Gastrocnemius medialis (tissue), 4 donors: Measurements from ENCODE around the gene PHF1. TPM values are rescaled to one million over a fixed set of nuclear protein-coding genes. Genes with fewer than 3 reads are reported as not detected.

Source experiments
- ATAC-seq, 2 donors: fragments of 150-250 bp; one replicate each; pipeline ENCODE4 v1.9.1; 2016
- DNase-seq, 2 donors: peaks; one replicate each; pipeline ENCODE4 v3.0.0-alpha.2; 2019
- H3K27ac ChIP-seq, 4 donors: fragments of 200-600 bp; sonication (generic); 1 replicate in 1 of 4; 2 replicates in 3 of 4; pipeline ENCODE4 v1.5.1; 2016 to 2018; ENCODE audit warnings: mild to moderate bottlenecking in 2 of 4, moderate library complexity in 1 of 4
- H3K27me3 ChIP-seq, 3 donors: fragments of 200-600 bp; sonication (generic) in 2 of 3; 1 replicate in 1 of 3; 2 replicates in 2 of 3; pipeline versions ENCODE4 v1.5.1 to v1.6.0; 2016 to 2019; ENCODE audit warnings: mild to moderate bottlenecking in 1 of 3, moderate library complexity in 1 of 3
- H3K36me3 ChIP-seq, 2 donors: fragments of 200-600 bp; sonication (generic) in 1 of 2; one replicate each; pipeline ENCODE4 v1.5.1; 2017 to 2018
- H3K4me1 ChIP-seq, 2 donors: fragments of 200-600 bp; sonication (generic) in 1 of 2; one replicate each; pipeline ENCODE4 v1.5.1; 2016 to 2017; ENCODE audit warnings: mild to moderate bottlenecking in 2 of 2
- H3K4me3 ChIP-seq, 4 donors: fragments of 200-600 bp; sonication (generic) in 3 of 4; 1 replicate in 1 of 4; 2 replicates in 3 of 4; pipeline ENCODE4 v1.5.1; 2016 to 2019; ENCODE audit warnings: mild to moderate bottlenecking in 2 of 4
- H3K9me3 ChIP-seq, 3 donors: fragments of 200-600 bp; sonication (generic) in 2 of 3; 1 replicate in 1 of 3; 2 replicates in 2 of 3; pipeline ENCODE4 v1.5.1; 2016 to 2019
- CTCF ChIP-seq, 5 experiments: fragments of 450-650 bp in 3 of 5; fragments of 200-600 bp in 2 of 5; sonication (generic) in 2 of 5; IDR thresholded peaks in 4 of 5; conservative IDR thresholded peaks in 1 of 5; 1 replicate in 4 of 5; 2 replicates in 1 of 5; pipeline ENCODE4 v1.5.1; 2016 to 2019; ENCODE audit warnings: antibody characterized with exemption in 5 of 5, mild to moderate bottlenecking in 3 of 5, moderate library complexity in 3 of 5
- POLR2A ChIP-seq, 2 donors: fragments of 450-650 bp; IDR thresholded peaks; one replicate each; pipeline ENCODE4 v1.6.1; 2017; ENCODE audit warnings: antibody characterized with exemption in 2 of 2, mild to moderate bottlenecking in 2 of 2, moderate library complexity in 2 of 2
- in situ Hi-C, 4 donors: fragments of 200-750 bp; cut with MboI; loops; one replicate each; pipeline versions ENCODE4 v1.15.0 to v1.8.0; 2017; ENCODE audit warnings: low sequenced_read_pairs in 4 of 4
- intact Hi-C: fragments of 100-400 bp; cut with DNase I; formaldehyde crosslinking; loops from one replicate; pipeline ENCODE4 v1.15.1; 2023; ENCODE audit warnings: low total_unique reads
- total RNA-seq, 4 donors: library from RNA; depleted of rRNA; stranded (reverse); fragments of >200 nt; gene quantifications; one replicate each; pipeline versions ENCODE4 v1.1.0 to v1.2.3, GENCODE V29; 2016

PHF1 gene
- total RNA-seq, 4 donors from 2014 or later, result 53.5 to 65.8 (median 62.9) TPM

- intact Hi-C loops, result no loop called here
- H3K4me1 ChIP-seq, result peaks cover 20 to 27% of the 10 kb centered on the region in 2 donors
Measured at GRCh38 chr6:33430334-33430733, 19.5 kb downstream of the PHF1 start.

DNA sequence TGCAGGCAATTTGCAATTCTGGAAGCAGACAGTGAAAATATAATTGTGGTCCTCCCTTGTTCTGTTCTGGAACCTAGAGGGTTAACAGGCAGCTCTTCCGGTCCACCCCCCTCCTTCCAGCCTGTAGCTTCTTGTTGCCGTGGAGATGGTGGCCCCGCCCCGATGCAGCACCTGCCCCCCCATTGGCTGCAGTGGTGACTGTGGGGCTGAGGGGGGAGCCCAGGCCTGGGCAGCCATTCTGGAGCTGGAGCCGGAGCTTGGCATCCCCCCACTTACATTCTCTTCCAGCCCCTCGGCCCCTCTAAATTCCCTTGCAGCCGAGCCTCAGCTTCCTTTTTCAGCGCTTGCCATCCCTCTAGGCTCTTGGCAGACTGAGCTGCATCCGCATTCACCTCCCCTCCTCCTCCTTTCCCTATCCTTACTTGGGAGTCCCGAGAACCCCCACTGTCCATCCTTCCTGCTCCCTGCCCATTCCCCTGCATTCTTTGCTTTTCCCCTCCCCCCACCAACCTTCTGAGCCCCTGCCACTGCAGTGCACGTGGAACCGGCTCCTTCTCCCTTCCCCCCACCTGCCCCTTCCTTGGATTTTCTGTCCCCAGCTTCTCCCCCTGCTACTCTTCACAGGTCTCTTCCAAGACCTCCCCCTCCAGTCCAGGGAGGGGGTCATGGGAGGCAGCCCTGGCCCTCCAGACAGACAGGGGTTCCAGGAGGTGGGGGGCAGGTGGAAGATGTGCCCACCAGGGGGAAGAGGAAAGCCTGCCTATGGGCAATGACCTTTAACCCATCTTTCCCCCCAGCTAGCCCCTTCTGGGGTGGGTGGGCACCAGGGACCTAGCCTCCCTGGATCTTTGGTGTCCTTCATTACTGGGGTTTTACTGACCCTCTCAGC lies 20.4 kb downstream of the PHF1 start:
- ATAC-seq (no peak), DNase-seq (no peak)
- Histone ChIP-seq H3K36me3 (no peaks in the 10 kb centered on the region), H3K4me3 (no peak overlapping the region), H3K4me1 (peaks cover 20 to 23% of the 10 kb centered on the region in 2 donors), H3K9me3 (no peaks in the 10 kb centered on the region), H3K27me3 (no peaks in the 10 kb centered on the region), H3K27ac (no peak overlapping the region)
- intact Hi-C loops, result no loop called here
- in situ Hi-C loops, result no loop called here
- TF ChIP-seq CTCF (IDR thresholded peaks at IDR 0.05 in 4 of 5, conservative IDR thresholded peaks at IDR 0.05 in 1 of 5) (no peak), POLR2A (IDR thresholded peaks at IDR 0.05) (no peak)

More at GRCh38 chr6:33430334-33430733, 19.5 kb downstream of the PHF1 start:
- in situ Hi-C loops, result no loop called here
- TF ChIP-seq POLR2A (IDR thresholded peaks at IDR 0.05) (no peak), CTCF (IDR thresholded peaks at IDR 0.05 in 4 of 5, conservative IDR thresholded peaks at IDR 0.05 in 1 of 5) (no peak)
- no peaks in the 10 kb centered on the region for H3K27me3 ChIP-seq
- H3K36me3 ChIP-seq, result no peaks in the 10 kb centered on the region
- H3K9me3 ChIP-seq, result no peaks in the 10 kb centered on the region
- DNase-seq, result no peak
- ATAC-seq, result no peak
- no peak overlapping the region for H3K4me3 ChIP-seq
- H3K27ac ChIP-seq, result no peak overlapping the region

GRCh38 chr6:33431880-33432541 lies 21.2 kb downstream of the PHF1 start:
- in situ Hi-C loops (no loop called here), intact Hi-C loops (no loop called here)
- H3K27me3 ChIP-seq, result no peaks in the 10 kb centered on the region
- H3K36me3 ChIP-seq, result peaks cover 0 to 6% of the 10 kb centered on the region in 2 donors
- no peak for TF ChIP-seq CTCF (IDR thresholded peaks at IDR 0.05 in 4 of 5, conservative IDR thresholded peaks at IDR 0.05 in 1 of 5)
- TF ChIP-seq POLR2A (IDR thresholded peaks at IDR 0.05), result no peak
- no peak overlapping the region for H3K4me3 ChIP-seq
- DNase-seq, result no peak
- peaks cover 20 to 22% of the 10 kb centered on the region in 2 donors for H3K4me1 ChIP-seq
- H3K9me3 ChIP-seq, result no peaks in the 10 kb centered on the region
- H3K27ac ChIP-seq, result no peak overlapping the region
- ATAC-seq, result no peak

DNA sequence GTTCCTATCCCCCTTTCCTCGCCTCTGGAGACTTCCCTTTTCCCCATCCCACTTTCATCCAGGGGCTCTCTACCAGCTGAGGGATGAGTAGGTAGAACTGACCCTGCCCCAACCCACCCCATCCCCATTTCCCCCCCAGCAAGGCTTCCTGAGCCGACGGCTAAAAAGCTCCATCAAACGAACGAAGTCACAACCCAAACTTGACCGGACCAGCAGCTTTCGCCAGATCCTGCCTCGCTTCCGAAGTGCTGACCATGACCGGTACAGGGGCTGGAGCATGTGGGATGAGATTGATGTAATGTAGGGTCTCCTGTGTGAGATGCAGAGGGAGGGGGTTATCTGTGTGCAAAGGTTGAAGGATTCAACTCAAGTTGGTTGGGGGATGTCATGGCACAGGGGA lies 21.7 kb downstream of the PHF1 start:
- ATAC-seq (no peak), DNase-seq (no peak)
- Histone ChIP-seq H3K36me3 (peaks cover 0 to 8% of the 10 kb centered on the region in 2 donors), H3K4me3 (no peak overlapping the region), H3K4me1 (peaks cover 14 to 17% of the 10 kb centered on the region in 2 donors), H3K9me3 (no peaks in the 10 kb centered on the region), H3K27ac (no peak overlapping the region), H3K27me3 (no peaks in the 10 kb centered on the region)
- in situ Hi-C loops, result no loop called here
- intact Hi-C loops, result no loop called here
- TF ChIP-seq CTCF (IDR thresholded peaks at IDR 0.05 in 4 of 5, conservative IDR thresholded peaks at IDR 0.05 in 1 of 5), result no peak
- no peak for TF ChIP-seq POLR2A (IDR thresholded peaks at IDR 0.05)
